Measurements from ENCODE around the gene PFKP.

Gene PFKP

DNA sequence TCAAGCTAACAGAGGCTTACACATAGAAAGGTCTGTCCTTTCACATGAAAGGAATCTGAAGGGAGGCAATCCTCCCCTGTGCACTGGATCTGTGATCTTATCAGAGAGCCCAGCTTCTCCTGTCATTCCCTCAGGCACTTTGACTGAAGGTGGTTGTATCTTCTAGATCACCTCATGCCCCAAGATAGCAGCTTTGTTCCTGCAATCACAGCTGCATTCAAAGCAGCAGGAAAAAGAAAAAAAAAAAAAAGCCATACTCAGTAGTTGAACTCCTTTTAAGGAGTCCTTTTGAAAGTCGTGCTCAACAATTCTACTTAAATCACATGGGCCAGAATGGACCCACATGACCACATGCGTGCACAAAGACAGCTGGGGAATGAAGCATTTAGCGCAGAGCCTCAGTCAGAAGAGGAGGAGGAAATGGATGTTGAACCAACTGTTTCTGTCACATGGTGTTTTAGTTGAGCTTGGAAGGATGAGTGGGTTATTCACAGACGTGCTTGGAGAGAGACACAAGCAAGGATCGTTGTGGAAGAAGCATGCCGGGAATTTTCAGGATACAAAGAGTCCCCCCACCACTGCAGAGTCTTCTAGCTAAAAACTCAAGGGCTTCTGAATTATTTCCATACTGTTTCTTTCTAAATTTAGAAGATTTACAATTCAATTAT lies 13.0 kb upstream of the PFKP start:
- H3K4me3 ChIP-seq (ENCODE audit: low read depth in 1 of 2, low read length in 1 of 2), result no peak overlapping the region
- no peaks in the 10 kb centered on the region for H3K9me3 ChIP-seq
- no peaks in the 10 kb centered on the region for H3K4me1 ChIP-seq (ENCODE audit: control insufficient read depth in 1 of 2, insufficient read depth in 1 of 2, low read depth in 1 of 2, low read length in 1 of 2)
- H3K36me3 ChIP-seq, result no peaks in the 10 kb centered on the region
- H3K27me3 ChIP-seq, result peaks cover 7% of the 10 kb centered on the region
- H3K27ac ChIP-seq, result no peak overlapping the region
- TF ChIP-seq, protein P1, sequence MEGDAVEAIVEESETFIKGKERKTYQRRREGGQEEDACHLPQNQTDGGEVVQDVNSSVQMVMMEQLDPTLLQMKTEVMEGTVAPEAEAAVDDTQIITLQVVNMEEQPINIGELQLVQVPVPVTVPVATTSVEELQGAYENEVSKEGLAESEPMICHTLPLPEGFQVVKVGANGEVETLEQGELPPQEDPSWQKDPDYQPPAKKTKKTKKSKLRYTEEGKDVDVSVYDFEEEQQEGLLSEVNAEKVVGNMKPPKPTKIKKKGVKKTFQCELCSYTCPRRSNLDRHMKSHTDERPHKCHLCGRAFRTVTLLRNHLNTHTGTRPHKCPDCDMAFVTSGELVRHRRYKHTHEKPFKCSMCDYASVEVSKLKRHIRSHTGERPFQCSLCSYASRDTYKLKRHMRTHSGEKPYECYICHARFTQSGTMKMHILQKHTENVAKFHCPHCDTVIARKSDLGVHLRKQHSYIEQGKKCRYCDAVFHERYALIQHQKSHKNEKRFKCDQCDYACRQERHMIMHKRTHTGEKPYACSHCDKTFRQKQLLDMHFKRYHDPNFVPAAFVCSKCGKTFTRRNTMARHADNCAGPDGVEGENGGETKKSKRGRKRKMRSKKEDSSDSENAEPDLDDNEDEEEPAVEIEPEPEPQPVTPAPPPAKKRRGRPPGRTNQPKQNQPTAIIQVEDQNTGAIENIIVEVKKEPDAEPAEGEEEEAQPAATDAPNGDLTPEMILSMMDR (IDR thresholded peaks at IDR 0.05), result no peak

DNA sequence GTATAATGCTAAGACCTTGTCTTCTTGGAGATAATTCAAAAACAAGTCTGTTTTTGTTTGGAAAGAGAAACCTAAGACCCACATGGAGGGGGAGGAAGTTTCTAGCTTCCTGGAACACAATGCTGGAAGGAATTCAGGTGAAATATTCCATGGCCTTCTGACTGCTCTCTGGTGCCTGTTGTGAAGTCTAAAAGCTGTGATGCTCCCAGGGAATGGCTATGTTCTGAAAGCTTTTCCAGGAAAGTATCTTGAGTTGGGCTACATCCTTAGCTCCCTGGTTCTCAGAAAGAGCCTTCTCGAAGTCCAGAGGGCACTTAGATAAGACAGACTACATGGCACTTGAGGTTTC lies 12.5 kb upstream of the PFKP start:
- Histone ChIP-seq H3K9me3 (no peaks in the 10 kb centered on the region), H3K27me3 (peaks cover 7% of the 10 kb centered on the region), H3K4me1 (ENCODE audit: control insufficient read depth in 1 of 2, insufficient read depth in 1 of 2, low read depth in 1 of 2, low read length in 1 of 2) (no peaks in the 10 kb centered on the region), H3K27ac (no peak overlapping the region), H3K36me3 (no peaks in the 10 kb centered on the region), H3K4me3 (ENCODE audit: low read depth in 1 of 2, low read length in 1 of 2) (no peak overlapping the region)
- TF ChIP-seq, protein P1 (IDR thresholded peaks at IDR 0.05), result no peak

DNA sequence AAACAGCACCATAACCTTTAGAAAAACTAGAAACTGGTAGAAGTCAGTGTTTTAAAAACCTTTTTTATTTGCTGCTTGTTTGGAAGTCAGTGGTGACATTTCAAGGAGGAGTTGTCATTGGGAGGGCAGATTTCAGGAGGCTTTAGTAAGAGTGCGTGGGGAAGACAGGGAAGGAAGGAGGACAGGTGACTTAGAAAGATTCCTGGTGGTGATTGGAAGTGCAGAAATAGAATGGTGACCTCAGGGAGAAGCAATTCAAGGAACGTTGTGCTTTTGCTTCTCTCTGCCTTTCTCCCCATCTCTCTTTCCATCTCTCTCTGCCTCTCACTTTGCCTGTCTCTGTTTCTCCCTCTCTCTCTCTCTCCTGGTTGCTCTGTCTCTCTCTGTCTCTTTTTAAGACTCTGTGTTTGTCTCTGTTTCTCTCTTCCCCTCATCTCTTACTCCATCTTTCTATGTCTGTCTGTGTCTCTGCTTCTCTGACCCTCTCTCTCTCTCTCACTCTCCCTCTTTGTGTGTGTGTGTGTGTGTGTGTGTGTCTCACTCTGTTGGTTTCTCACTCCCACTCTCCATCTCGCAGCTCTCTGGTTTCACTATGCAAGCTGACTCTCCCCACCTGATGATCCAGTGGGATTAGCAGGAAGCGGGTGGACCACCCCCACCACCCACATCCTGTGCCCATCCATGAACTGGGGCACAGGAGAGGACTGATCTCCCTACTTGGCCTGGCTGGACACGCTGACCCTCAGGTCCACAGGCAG lies 10.9 kb upstream of the PFKP start:
- no peaks in the 10 kb centered on the region for H3K36me3 ChIP-seq
- no peak overlapping the region for H3K27ac ChIP-seq
- H3K4me3 ChIP-seq (ENCODE audit: low read depth in 1 of 2, low read length in 1 of 2), result no peak overlapping the region
- H3K27me3 ChIP-seq, result peaks cover 7% of the 10 kb centered on the region
- H3K9me3 ChIP-seq, result no peaks in the 10 kb centered on the region
- no peaks in the 10 kb centered on the region for H3K4me1 ChIP-seq (ENCODE audit: control insufficient read depth in 1 of 2, insufficient read depth in 1 of 2, low read depth in 1 of 2, low read length in 1 of 2)
- TF ChIP-seq, protein P1 (IDR thresholded peaks at IDR 0.05), result no peak

DNA sequence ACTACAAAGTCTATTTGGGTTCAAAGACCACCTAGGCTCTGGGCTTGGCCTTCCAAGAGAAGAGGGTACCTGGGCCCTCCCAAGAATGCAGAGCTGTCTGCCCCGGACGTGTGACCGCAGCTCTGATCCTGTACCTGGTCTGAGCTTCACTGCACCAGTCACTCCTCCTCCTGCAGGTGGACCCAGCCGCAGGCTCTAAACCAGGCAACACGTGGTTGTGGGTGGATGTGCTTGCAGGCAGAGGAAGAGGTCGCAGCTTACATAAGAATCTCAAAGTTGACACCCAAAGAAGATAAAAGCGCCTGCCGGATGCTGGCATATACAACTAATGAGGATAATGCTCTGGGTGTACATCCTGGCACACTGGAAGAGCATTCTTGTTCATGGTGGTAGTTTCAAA lies 9.4 kb upstream of the PFKP start:
- TF ChIP-seq, protein P1 (IDR thresholded peaks at IDR 0.05), result no peak

DNA sequence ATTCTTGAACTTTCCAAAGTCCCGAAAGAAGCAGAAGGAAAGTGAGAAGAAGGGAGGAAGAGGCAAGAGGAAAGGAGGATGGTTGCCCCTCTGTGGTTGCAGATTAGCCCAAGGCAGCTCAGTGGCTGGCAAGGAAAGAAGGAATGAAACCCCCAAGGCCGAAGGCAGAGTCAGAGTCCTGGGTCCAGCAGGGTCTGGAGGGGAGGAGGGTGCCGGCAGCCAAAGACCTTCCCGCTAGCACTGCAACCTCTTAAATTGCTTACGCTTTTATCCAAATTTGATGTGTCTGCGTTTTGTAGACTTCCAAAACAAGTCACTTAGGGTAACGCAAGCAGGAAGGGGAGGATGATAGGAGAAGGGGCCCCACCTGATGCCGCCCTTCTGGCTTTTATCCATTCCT lies 7.4 kb upstream of the PFKP start:
- TF ChIP-seq, protein P1 (IDR thresholded peaks at IDR 0.05), result no peak
- H3K4me1 ChIP-seq (ENCODE audit: control insufficient read depth in 1 of 2, insufficient read depth in 1 of 2, low read depth in 1 of 2, low read length in 1 of 2), result no peaks in the 10 kb centered on the region
- H3K36me3 ChIP-seq, result no peaks in the 10 kb centered on the region
- H3K4me3 ChIP-seq (ENCODE audit: low read depth in 1 of 2, low read length in 1 of 2), result no peak overlapping the region
- H3K27ac ChIP-seq, result no peak overlapping the region
- no peaks in the 10 kb centered on the region for H3K9me3 ChIP-seq
- peaks cover 32% of the 10 kb centered on the region for H3K27me3 ChIP-seq

More for the DNA sequence above, 9.4 kb upstream of the PFKP start:
- no peak overlapping the region for H3K27ac ChIP-seq
- no peaks in the 10 kb centered on the region for H3K9me3 ChIP-seq
- peaks cover 14% of the 10 kb centered on the region for H3K27me3 ChIP-seq
- H3K4me3 ChIP-seq (ENCODE audit: low read depth in 1 of 2, low read length in 1 of 2), result no peak overlapping the region
- no peaks in the 10 kb centered on the region for H3K4me1 ChIP-seq (ENCODE audit: control insufficient read depth in 1 of 2, insufficient read depth in 1 of 2, low read depth in 1 of 2, low read length in 1 of 2)
- H3K36me3 ChIP-seq, result no peaks in the 10 kb centered on the region
